Measurements from ENCODE around the gene MYO1E. TPM values are rescaled to one million over a fixed set of nuclear protein-coding genes. Genes with fewer than 3 reads are reported as not detected.

MYO1E gene
- total and polyA plus RNA-seq, 7 experiments from 2014 or later: 2.3 to 67.1 (median 3.7) TPM; not detected in 2

GRCh38 chr15:59296181-59296617 is 76.5 kb downstream of the MYO1E start:
- Mint-ChIP-seq H3K4me1 (peaks cover 15 to 61% (median 30%) of the 10 kb centered on the region in 7 donors), H3K4me3 (no peak overlapping the region), H3K27me3 (peaks cover 0 to 12% (median 0%) of the 10 kb centered on the region in 5 donors), H3K9me3 (peaks cover 0 to 2% (median 0%) of the 10 kb centered on the region in 11 donors), H3K27ac (peak overlapping the region in 1 of 9 donors; percentile 34), H3K36me3 (peaks cover 0 to 7% (median 0%) of the 10 kb centered on the region in 5 donors)
- CTCF ChIA-PET: no interaction called here
- H3K36me3 ChIP-seq (ENCODE audit: control insufficient read depth in 2 of 3, insufficient read depth in 3 of 3, low read length in 3 of 3): no peaks in the 10 kb centered on the region
- no peak overlapping the region for H3K27ac ChIP-seq (ENCODE audit: low read depth, low read length)
- peaks cover 14 to 22% of the 10 kb centered on the region in 2 donors for H3K4me1 ChIP-seq (ENCODE audit: control insufficient read depth in 2 of 2, insufficient read depth in 2 of 2, low read length in 2 of 2)
- ATAC-seq: no peak
- intact Hi-C loops (cut with micrococcal nuclease): no loop called here
- H3K27me3 ChIP-seq (ENCODE audit: control insufficient read depth in 2 of 2, insufficient read depth in 2 of 2, low read length in 2 of 2): no peaks in the 10 kb centered on the region
- no peak overlapping the region for H3K4me3 ChIP-seq (ENCODE audit: low read length)
- no peak for DNase-seq
- POLR2A ChIA-PET: no interaction called here
- no peaks in the 10 kb centered on the region for H3K9me3 ChIP-seq (ENCODE audit: control insufficient read depth in 2 of 3, low read length in 3 of 3)

DNA sequence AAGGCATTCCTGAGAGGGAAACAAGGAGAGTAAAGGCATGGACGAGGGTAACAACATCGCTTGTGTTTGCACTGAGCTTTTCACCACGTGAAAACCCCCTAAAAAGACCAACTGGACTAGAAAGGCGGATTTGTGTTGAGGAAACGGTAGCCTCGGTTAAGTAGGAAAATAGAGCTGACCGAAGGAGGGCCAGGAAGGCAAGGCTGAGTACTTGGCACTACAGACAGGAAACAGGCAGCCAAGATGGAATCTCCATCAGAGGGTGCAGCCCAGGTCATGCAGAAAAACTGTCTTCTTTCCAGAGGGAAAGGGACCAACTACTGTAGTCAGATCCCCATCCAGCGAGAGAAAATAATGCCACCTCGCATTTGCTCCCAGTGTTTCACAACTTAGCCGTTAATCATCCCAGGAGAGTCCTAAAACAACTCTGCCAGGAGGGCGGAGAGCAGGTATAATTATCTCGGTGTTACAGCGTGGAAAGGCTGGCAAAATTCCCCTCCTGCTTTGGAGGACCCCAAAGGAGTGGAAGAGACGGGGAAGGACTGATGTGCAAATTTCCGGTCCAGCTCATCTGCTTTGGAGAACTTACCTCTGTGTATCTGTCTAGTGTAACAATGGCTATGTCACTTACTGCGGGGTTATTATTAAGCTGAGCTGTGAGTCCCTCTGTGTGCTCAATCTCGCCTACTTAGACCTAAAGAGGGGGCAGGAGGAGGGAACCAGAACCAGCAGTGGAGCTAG is 77.2 kb downstream of the MYO1E start:
- ATAC-seq (no peak), DNase-seq (no peak)
- H3K9me3 ChIP-seq (ENCODE audit: control insufficient read depth in 2 of 3, low read length in 3 of 3): no peaks in the 10 kb centered on the region
- H3K27ac Mint-ChIP-seq: peak overlapping the region in 1 of 9 donors; percentile 20
- CTCF ChIA-PET: no interaction called here
- POLR2A ChIA-PET: no interaction called here
- H3K27me3 Mint-ChIP-seq: peaks cover 0 to 12% (median 0%) of the 10 kb centered on the region in 5 donors
- intact Hi-C loops (cut with micrococcal nuclease): no loop called here
- H3K4me3 ChIP-seq (ENCODE audit: low read length): no peak overlapping the region
- H3K36me3 ChIP-seq (ENCODE audit: control insufficient read depth in 2 of 3, insufficient read depth in 3 of 3, low read length in 3 of 3): no peaks in the 10 kb centered on the region
- peaks cover 9 to 54% (median 22%) of the 10 kb centered on the region in 7 donors for H3K4me1 Mint-ChIP-seq
- peaks cover 0 to 2% (median 0%) of the 10 kb centered on the region in 11 donors for H3K9me3 Mint-ChIP-seq
- H3K36me3 Mint-ChIP-seq: peaks cover 0 to 7% (median 0%) of the 10 kb centered on the region in 5 donors
- H3K27me3 ChIP-seq (ENCODE audit: control insufficient read depth in 2 of 2, insufficient read depth in 2 of 2, low read length in 2 of 2): no peaks in the 10 kb centered on the region
- peaks cover 8 to 15% of the 10 kb centered on the region in 2 donors for H3K4me1 ChIP-seq (ENCODE audit: control insufficient read depth in 2 of 2, insufficient read depth in 2 of 2, low read length in 2 of 2)
- no peak overlapping the region for H3K4me3 Mint-ChIP-seq
- no peak overlapping the region for H3K27ac ChIP-seq (ENCODE audit: low read depth, low read length)

DNA sequence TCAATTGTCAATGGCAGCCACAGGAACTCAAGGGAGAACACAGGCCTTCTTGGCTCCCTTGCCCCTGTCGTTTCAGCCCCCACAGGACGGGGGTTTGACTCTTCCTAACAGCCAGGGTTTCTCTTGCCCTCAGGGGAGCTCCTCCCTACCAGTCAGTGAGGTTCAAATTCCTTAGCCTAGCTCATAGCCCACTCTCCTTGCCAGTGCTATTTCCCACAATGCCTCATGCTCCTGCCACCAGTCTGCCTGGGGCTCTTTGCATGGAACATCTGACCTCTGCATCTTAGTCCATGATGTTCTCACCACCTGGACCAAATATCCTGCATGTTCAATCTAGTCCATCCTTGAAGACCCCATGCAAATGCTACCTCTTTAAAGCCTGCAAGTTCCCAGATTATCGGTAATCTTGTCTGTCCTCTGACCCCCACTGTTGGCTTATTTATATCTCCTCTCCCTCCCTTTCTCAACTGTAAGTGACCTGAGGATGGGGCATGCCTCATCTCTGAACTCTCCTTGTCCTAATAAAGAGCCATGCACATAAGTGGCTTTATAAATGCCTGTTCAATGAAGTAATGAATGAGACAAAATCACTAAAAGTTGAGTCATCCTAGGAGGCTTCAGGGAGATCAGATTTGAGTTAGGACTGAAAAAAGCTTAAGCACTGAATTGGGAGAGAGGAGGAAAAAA is 78.0 kb downstream of the MYO1E start:
- Histone ChIP-seq H3K36me3 (ENCODE audit: control insufficient read depth in 2 of 3, insufficient read depth in 3 of 3, low read length in 3 of 3) (no peaks in the 10 kb centered on the region), H3K27ac (ENCODE audit: low read depth, low read length) (no peak overlapping the region), H3K27me3 (ENCODE audit: control insufficient read depth in 2 of 2, insufficient read depth in 2 of 2, low read length in 2 of 2) (no peaks in the 10 kb centered on the region), H3K9me3 (ENCODE audit: control insufficient read depth in 2 of 3, low read length in 3 of 3) (no peaks in the 10 kb centered on the region), H3K4me3 (ENCODE audit: low read length) (no peak overlapping the region), H3K4me1 (ENCODE audit: control insufficient read depth in 2 of 2, insufficient read depth in 2 of 2, low read length in 2 of 2) (peaks cover under 1 to 9% of the 10 kb centered on the region in 2 donors)
- Mint-ChIP-seq H3K27me3 (peaks cover 0 to 12% (median 0%) of the 10 kb centered on the region in 5 donors), H3K4me3 (no peak overlapping the region), H3K4me1 (peaks cover 1 to 48% (median 15%) of the 10 kb centered on the region in 7 donors), H3K27ac (peak overlapping the region in 1 of 9 donors; percentile 88), H3K9me3 (peaks cover 0 to 2% (median 0%) of the 10 kb centered on the region in 11 donors), H3K36me3 (peaks cover 0 to 3% (median 0%) of the 10 kb centered on the region in 5 donors)
- ATAC-seq (no peak), DNase-seq (no peak)
- ChIA-PET POLR2A (no interaction called here), CTCF (no interaction called here)
- intact Hi-C loops (cut with micrococcal nuclease): no loop called here

DNA sequence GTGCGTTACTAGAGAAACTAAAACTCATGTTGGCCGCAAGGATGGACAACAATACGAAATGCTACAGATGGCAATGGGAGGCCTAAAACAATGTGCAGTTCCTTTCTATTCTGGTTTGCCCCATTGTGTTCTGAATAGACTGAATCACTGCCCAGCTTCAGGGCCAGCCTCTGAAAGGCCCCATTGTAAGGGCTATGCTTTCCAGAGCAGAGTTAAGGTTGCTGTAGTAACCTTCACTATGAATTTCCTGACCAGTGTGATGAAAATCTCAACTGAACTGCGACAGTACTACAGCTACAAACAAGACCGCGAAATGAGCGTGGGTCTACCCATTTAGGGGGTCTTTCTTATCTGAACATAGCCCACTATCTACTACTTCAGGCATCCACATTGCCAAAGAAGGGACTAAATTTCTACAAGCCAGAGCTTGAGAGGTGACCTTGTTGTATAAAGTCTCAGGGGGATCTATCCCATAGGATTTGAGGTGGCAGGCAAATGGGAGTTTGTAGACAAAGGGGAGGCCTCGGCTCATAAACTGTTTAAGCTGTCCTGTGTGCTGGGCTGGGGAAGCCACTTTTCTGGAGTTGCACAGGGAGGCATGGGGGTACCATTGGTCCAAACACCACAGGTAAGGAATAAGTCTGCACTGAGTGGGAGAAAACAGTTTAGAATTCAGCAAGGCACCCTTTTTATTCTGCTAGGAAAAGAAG is 80.1 kb downstream of the MYO1E start:
- Mint-ChIP-seq H3K4me1 (peaks cover 0 to 31% (median 0%) of the 10 kb centered on the region in 7 donors), H3K27ac (no peak overlapping the region), H3K36me3 (peaks cover 0 to 3% (median 0%) of the 10 kb centered on the region in 5 donors), H3K27me3 (peaks cover 0 to 12% (median 0%) of the 10 kb centered on the region in 5 donors), H3K9me3 (peaks cover 0 to 2% (median 0%) of the 10 kb centered on the region in 11 donors), H3K4me3 (no peak overlapping the region)
- Histone ChIP-seq H3K27ac (ENCODE audit: low read depth, low read length) (no peak overlapping the region), H3K4me3 (ENCODE audit: low read length) (no peak overlapping the region), H3K9me3 (ENCODE audit: control insufficient read depth in 2 of 3, low read length in 3 of 3) (no peaks in the 10 kb centered on the region), H3K27me3 (ENCODE audit: control insufficient read depth in 2 of 2, insufficient read depth in 2 of 2, low read length in 2 of 2) (no peaks in the 10 kb centered on the region), H3K4me1 (ENCODE audit: control insufficient read depth in 2 of 2, insufficient read depth in 2 of 2, low read length in 2 of 2) (no peaks in the 10 kb centered on the region), H3K36me3 (ENCODE audit: control insufficient read depth in 2 of 3, insufficient read depth in 3 of 3, low read length in 3 of 3) (no peaks in the 10 kb centered on the region)
- ATAC-seq (no peak), DNase-seq (no peak)
- POLR2A ChIA-PET: no interaction called here
- CTCF ChIA-PET: interaction anchor here (1.2 kb wide), 1 partner anchor 8 kb away, joined by 3 read pairs; no protein-coding TSS in a partner anchor
- intact Hi-C loops (cut with micrococcal nuclease): no loop called here

DNA sequence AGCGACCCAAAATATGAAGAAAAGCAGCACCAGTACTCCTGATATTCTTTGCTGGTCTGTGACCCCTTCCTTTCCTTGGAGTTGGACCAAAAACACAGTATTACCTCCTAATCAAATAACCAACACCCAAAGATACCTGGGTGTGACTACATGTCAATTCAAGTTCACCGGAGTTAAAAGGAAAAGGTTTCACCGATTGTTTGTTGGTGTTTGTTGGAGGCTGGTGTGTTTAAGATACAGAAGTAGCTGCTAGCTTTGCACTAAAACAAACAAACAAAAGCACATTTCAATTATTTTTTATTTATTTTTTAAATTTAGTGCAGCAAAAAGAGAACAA is 81.5 kb downstream of the MYO1E start:
- no peaks in the 10 kb centered on the region for H3K4me1 ChIP-seq (ENCODE audit: control insufficient read depth in 2 of 2, insufficient read depth in 2 of 2, low read length in 2 of 2)
- H3K9me3 ChIP-seq (ENCODE audit: control insufficient read depth in 2 of 3, low read length in 3 of 3): no peaks in the 10 kb centered on the region
- Mint-ChIP-seq H3K27me3 (peaks cover 0 to 12% (median 0%) of the 10 kb centered on the region in 5 donors), H3K9me3 (peaks cover 0 to 2% (median 0%) of the 10 kb centered on the region in 11 donors), H3K4me3 (no peak overlapping the region), H3K36me3 (peaks cover 0 to 4% (median 0%) of the 10 kb centered on the region in 5 donors), H3K4me1 (peaks cover 0 to 25% (median 0%) of the 10 kb centered on the region in 7 donors), H3K27ac (no peak overlapping the region)
- no peak overlapping the region for H3K27ac ChIP-seq (ENCODE audit: low read depth, low read length)
- H3K36me3 ChIP-seq (ENCODE audit: control insufficient read depth in 2 of 3, insufficient read depth in 3 of 3, low read length in 3 of 3): no peaks in the 10 kb centered on the region
- DNase-seq (no peak), ATAC-seq (no peak)
- ChIA-PET POLR2A (no interaction called here), CTCF (interaction anchor here (0.8 to 1.2 kb wide), 2 partner anchors 9 to 121 kb away, joined by 3 to 6 read pairs; no protein-coding TSS in a partner anchor)
- no peaks in the 10 kb centered on the region for H3K27me3 ChIP-seq (ENCODE audit: control insufficient read depth in 2 of 2, insufficient read depth in 2 of 2, low read length in 2 of 2)
- no peak overlapping the region for H3K4me3 ChIP-seq (ENCODE audit: low read length)
- intact Hi-C loops (cut with micrococcal nuclease): no loop called here

DNA sequence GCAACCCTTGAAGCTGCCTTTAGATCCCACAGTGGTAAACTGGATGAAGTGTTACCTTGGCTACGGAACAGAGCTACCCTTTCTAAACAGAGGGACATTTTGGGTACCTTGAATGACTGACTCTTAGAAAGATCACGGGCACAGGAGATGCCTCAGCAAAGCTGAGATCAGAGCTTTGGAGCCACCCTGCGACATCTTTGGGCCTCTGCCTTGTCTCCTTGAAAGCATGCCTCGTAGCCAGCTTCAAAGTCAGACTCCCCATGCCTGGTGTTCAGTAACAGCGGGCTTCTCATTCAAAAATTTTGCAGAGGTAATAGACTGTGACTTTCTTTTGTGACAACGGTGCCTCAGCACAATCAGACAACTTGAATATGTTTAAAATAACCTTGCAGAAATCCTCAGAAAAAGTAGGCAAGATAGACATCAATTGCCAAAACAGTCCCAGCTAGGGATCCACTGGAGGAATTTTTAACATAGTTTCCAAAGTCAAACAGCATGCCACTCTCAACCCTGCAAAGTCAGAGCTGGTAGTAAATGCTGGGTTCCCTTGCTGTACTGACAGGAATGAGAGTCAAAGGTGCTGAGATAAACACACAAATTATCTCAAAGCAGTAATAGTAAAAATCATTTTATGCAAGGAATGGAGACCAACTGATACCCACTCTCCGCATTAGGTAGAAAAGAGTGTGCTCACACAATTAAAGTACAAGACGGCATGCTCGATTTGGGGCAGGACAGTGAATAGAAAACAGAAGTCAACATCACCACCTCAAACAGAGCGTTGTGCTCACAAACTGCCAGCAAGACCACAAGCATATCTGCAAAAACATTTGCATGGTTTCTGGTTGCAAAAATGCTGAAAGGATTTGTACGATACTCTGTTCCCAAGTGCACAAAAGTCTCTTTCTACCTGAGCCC is 82.1 kb downstream of the MYO1E start:
- peaks cover 0 to 12% (median 0%) of the 10 kb centered on the region in 5 donors for H3K27me3 Mint-ChIP-seq
- peaks cover 0 to 4% (median 0%) of the 10 kb centered on the region in 5 donors for H3K36me3 Mint-ChIP-seq
- ATAC-seq (no peak), DNase-seq (no peak)
- no peaks in the 10 kb centered on the region for H3K9me3 ChIP-seq (ENCODE audit: control insufficient read depth in 2 of 3, low read length in 3 of 3)
- no peak overlapping the region for H3K27ac ChIP-seq (ENCODE audit: low read depth, low read length)
- peaks cover 0 to 21% (median 0%) of the 10 kb centered on the region in 7 donors for H3K4me1 Mint-ChIP-seq
- peaks cover 0 to 2% (median 0%) of the 10 kb centered on the region in 11 donors for H3K9me3 Mint-ChIP-seq
- H3K36me3 ChIP-seq (ENCODE audit: control insufficient read depth in 2 of 3, insufficient read depth in 3 of 3, low read length in 3 of 3): no peaks in the 10 kb centered on the region
- H3K27me3 ChIP-seq (ENCODE audit: control insufficient read depth in 2 of 2, insufficient read depth in 2 of 2, low read length in 2 of 2): no peaks in the 10 kb centered on the region
- H3K27ac Mint-ChIP-seq: no peak overlapping the region
- H3K4me3 ChIP-seq (ENCODE audit: low read length): no peak overlapping the region
- H3K4me3 Mint-ChIP-seq: no peak overlapping the region
- CTCF ChIA-PET: interaction anchor here (0.7 kb wide), 1 partner anchor 326 kb away, joined by 3 read pairs; no protein-coding TSS in a partner anchor
- no peaks in the 10 kb centered on the region for H3K4me1 ChIP-seq (ENCODE audit: control insufficient read depth in 2 of 2, insufficient read depth in 2 of 2, low read length in 2 of 2)
- intact Hi-C loops (cut with micrococcal nuclease): no loop called here
- POLR2A ChIA-PET: no interaction called here

All from naive thymus-derived CD4-positive, alpha-beta T cell (primary cell).